Pancreas (tissue), 10 donors: ENCODE results near the gene ZSCAN25. TPM values are rescaled to one million over a fixed set of nuclear protein-coding genes. Genes with fewer than 3 reads are reported as not detected.
A peak's percentile ranks its signal among the peaks of the same experiment; 100 is the strongest.

Experiments used
- ATAC-seq, 4 donors: fragments of 200-7000 bp; cut with Tn5 transposase; one replicate each; pipeline versions ENCODE4 v1.8.0 to v1.9.1; 2020; ENCODE audit warnings: mild to moderate bottlenecking in 4 of 4, moderate library complexity in 4 of 4
- DNase-seq, 6 donors: peaks; one replicate each; pipeline ENCODE4 v3.0.0-alpha.2; 2020
- FAIRE-seq: peaks from 2 replicates; lab custom pipeline; 2012; peaks lifted over from hg19 to GRCh38; lab: Jason Lieb, UNC
- H3K27ac ChIP-seq, 4 donors: fragments of 200-600 bp; sonication (generic); 1 replicate in 3 of 4; 2 replicates in 1 of 4; pipeline versions ENCODE4 v1.5.0 to v1.8.0; 2020
- H3K27me3 ChIP-seq, 4 donors: fragments of 200-600 bp; one replicate each; pipeline ENCODE4 v1.8.0; 2021
- H3K36me3 ChIP-seq, 3 donors: fragments of 200-600 bp; sonication (generic) in 1 of 3; one replicate each; pipeline versions ENCODE4 v1.5.0 to v1.8.0; 2020 to 2021
- H3K4me1 ChIP-seq, 3 donors: fragments of 200-600 bp; one replicate each; pipeline ENCODE4 v1.8.0; 2021
- H3K4me3 ChIP-seq, 4 donors: fragments of 200-600 bp; sonication (generic) in 2 of 4; one replicate each; pipeline versions ENCODE4 v1.5.0 to v1.8.0; 2020 to 2021
- H3K9me3 ChIP-seq, 4 donors: fragments of 200-600 bp; one replicate each; pipeline ENCODE4 v1.8.0; 2021
- WGBS, 2 donors: extraction: QIAGEN DNeasy Blood & Tissue Kit; methylation state at CpG; one replicate each; pipeline ENCODE4 v1.1.7; 2013; 5-methylcytosine and 5-hydroxymethylcytosine counted together
- intact Hi-C, 3 donors: fragments of 100-400 bp; cut with DNase I; formaldehyde crosslinking; loops; one replicate each; pipeline versions ENCODE4 v1.11.1 to v1.14.2; 2022
- polyA plus RNA-seq, 2 donors: library from polyadenylated mRNA; stranded (reverse); fragments of 200-250 nt; gene quantifications; one replicate each; pipeline ENCODE4 v1.2.3, GENCODE V29; 2013
- total RNA-seq, 6 donors: library from RNA; stranded (reverse); fragmentation: NEBNext Ultra II Directional in 4 of 6; extraction: Animal tissue kit (Norgen Biotek cat#: 25700) in 4 of 6; gene quantifications; one replicate each; pipeline versions ENCODE4 v1.2.1 to v1.2.4, GENCODE V29; 2021 to 2023
- TF ChIP-seq, protein P1 (sequence below), 4 donors: fragments of 200-600 bp; sonication (generic) in 3 of 4; IDR thresholded peaks; one replicate each; pipeline versions ENCODE4 v1.5.0 to v1.8.0; 2021; ENCODE audit warnings: antibody characterized with exemption in 4 of 4
- donor health status: healthy with polysubstance abuse.
- donor health status: DM: no; HTN: no; CAD: no; lungs with moderate emphysema.
- donor health status: DM: no; HTN: no; CAD: no.
- donor health status: control.
- donor health status: control.
- donor health status: Bipolar disorder and iron deficiency.
- donor health status: DM: yes; HTN: yes; CAD: no.
- donor health status: DM: no; HTN: no; CAD: no.
- donor health status: DM: no; HTN: no; CAD: no.
- donor health status: DM: yes; HTN: yes; CAD: no.

The ZSCAN25 gene
- total and polyA plus RNA-seq, 8 donors = 4.7 to 12.8 (median 8.0) TPM

GRCh38 chr7:99605527-99605926 lies 11.2 kb upstream of the ZSCAN25 start:
- TF ChIP-seq, protein P1, sequence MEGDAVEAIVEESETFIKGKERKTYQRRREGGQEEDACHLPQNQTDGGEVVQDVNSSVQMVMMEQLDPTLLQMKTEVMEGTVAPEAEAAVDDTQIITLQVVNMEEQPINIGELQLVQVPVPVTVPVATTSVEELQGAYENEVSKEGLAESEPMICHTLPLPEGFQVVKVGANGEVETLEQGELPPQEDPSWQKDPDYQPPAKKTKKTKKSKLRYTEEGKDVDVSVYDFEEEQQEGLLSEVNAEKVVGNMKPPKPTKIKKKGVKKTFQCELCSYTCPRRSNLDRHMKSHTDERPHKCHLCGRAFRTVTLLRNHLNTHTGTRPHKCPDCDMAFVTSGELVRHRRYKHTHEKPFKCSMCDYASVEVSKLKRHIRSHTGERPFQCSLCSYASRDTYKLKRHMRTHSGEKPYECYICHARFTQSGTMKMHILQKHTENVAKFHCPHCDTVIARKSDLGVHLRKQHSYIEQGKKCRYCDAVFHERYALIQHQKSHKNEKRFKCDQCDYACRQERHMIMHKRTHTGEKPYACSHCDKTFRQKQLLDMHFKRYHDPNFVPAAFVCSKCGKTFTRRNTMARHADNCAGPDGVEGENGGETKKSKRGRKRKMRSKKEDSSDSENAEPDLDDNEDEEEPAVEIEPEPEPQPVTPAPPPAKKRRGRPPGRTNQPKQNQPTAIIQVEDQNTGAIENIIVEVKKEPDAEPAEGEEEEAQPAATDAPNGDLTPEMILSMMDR (IDR thresholded peaks at IDR 0.05) = no peak
- FAIRE-seq (no peak), ATAC-seq (no peak), DNase-seq (no peak)
- Histone ChIP-seq H3K36me3 (no peaks in the 10 kb centered on the region), H3K27ac (no peak overlapping the region), H3K4me1 (no peaks in the 10 kb centered on the region), H3K4me3 (no peak overlapping the region), H3K9me3 (no peaks in the 10 kb centered on the region), H3K27me3 (no peaks in the 10 kb centered on the region)
- 89 to 94% methylated on average over 7 of the region's 7 CpGs for WGBS, 2 donors
- intact Hi-C loops = no loop called here

DNA sequence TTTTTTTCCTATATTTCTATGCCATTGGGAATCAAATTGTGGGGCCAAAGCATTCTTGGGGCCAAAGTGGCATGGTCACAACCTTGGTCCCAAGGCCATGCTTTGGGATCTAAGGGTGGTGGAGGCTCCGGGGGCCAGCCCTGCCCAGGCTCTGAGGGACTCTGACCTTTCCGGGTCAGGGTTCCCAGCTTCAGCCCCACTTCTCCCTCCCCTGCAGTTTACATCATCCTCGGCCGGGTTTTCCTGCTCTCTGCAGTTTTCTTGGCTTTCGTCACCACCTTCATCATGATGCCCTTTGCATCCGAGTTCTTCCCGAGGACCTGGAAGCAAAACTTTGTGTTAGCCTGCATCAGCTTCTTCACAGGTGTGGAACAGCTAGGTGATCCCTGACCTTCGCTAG lies 10.2 kb upstream of the ZSCAN25 start:
- H3K4me3 ChIP-seq = no peak overlapping the region
- no peaks in the 10 kb centered on the region for H3K9me3 ChIP-seq
- intact Hi-C loops = no loop called here
- H3K27ac ChIP-seq = no peak overlapping the region
- H3K36me3 ChIP-seq = no peaks in the 10 kb centered on the region
- FAIRE-seq (no peak), DNase-seq (no peak), ATAC-seq (no peak)
- WGBS, 2 donors = 58 to 73% methylated on average over 8 of the region's 8 CpGs
- H3K4me1 ChIP-seq = no peaks in the 10 kb centered on the region
- TF ChIP-seq, protein P1 (IDR thresholded peaks at IDR 0.05) = no peak
- H3K27me3 ChIP-seq = no peaks in the 10 kb centered on the region

DNA sequence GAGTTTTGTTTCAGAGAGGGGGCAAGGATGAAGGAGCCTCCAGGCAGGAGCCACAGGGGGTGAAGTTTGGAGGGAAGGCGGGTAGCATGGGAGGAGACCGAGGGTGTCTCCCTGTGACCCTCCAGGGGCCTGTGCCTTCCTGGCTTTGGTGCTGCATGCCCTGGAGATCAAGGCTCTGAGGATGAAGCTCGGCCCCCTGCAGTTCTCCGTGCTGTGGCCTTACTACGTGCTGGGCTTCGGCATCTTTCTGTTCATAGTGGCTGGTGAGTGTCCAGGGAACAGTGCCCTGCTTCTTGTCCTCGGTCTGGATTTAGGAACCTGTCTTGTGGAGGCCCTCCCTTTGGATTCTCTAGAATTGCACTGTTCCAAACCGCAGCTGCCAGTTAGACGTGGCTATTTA lies 9.2 kb upstream of the ZSCAN25 start:
- 68 to 77% methylated on average over 9 of the region's 9 CpGs for WGBS, 2 donors
- intact Hi-C loops = no loop called here
- no peak overlapping the region for H3K27ac ChIP-seq
- no peaks in the 10 kb centered on the region for H3K27me3 ChIP-seq
- DNase-seq = no peak
- ATAC-seq = no peak
- no peaks in the 10 kb centered on the region for H3K9me3 ChIP-seq
- no peak overlapping the region for H3K4me3 ChIP-seq
- TF ChIP-seq, protein P1 (IDR thresholded peaks at IDR 0.05) = no peak
- FAIRE-seq = no peak
- no peaks in the 10 kb centered on the region for H3K36me3 ChIP-seq
- no peaks in the 10 kb centered on the region for H3K4me1 ChIP-seq

DNA sequence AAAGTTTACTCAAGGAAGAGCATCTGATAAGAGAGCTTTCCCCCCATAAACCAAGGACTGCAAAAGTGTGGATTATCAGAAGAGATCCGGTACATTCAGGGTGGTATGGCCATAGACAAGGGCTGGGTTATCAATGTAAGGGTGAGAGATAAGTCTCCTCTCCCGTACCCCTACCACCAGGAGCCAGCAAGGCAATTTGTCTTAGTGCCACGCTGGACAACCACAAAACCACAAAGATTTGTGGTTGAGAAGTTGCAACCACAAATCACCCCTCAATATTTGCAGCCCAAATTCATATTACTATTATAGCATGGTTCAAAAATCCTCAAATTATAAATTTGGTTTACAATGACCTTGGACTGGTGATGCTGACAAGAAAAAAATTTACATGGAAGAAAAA lies 2.3 kb upstream of the ZSCAN25 start:
- DNase-seq (no peak), FAIRE-seq (no peak), ATAC-seq (no peak)
- no peaks in the 10 kb centered on the region for H3K27me3 ChIP-seq
- TF ChIP-seq, protein P1 (IDR thresholded peaks at IDR 0.05) = no peak
- no peaks in the 10 kb centered on the region for H3K9me3 ChIP-seq
- intact Hi-C loops = no loop called here
- 74 to 76% methylated on average over 3 of the region's 3 CpGs for WGBS, 2 donors
- peaks cover 0 to 8% (median 7%) of the 10 kb centered on the region in 3 donors for H3K4me1 ChIP-seq
- H3K4me3 ChIP-seq = no peak overlapping the region
- peaks cover 0 to 8% (median 2%) of the 10 kb centered on the region in 3 donors for H3K36me3 ChIP-seq
- no peak overlapping the region for H3K27ac ChIP-seq

DNA sequence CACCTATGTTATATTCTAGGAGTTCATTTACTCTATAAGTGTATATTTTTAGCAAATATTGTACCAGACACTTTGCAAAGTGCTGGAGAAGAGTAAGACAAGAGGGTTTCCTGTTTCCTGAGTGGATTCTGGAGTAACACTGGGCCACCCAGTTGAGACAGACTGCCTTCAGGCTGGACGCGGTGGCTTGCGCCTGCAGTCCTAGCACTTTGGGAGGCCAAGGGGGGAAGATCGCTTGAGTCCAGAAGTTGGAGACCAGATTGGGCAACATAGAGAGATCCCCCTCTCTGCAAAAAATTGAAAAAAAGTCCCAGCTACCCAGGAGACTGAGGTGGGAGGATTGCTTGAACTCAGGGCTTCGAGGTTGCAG lies 772 bp upstream of the ZSCAN25 start:
- H3K4me3 ChIP-seq = peak overlapping the region in 3 of 4 donors; percentile 87 to 98 (median 89)

More for the DNA sequence above, 772 bp upstream of the ZSCAN25 start:
- no peak for FAIRE-seq
- peaks cover 0 to 8% (median 7%) of the 10 kb centered on the region in 3 donors for H3K4me1 ChIP-seq
- H3K27me3 ChIP-seq = no peaks in the 10 kb centered on the region
- WGBS, 2 donors = 89 to 92% methylated on average over 5 of the region's 5 CpGs
- intact Hi-C loops = no loop called here
- H3K36me3 ChIP-seq = peaks cover 0 to 22% (median 17%) of the 10 kb centered on the region in 3 donors
- no peak for ATAC-seq
- DNase-seq = no peak
- TF ChIP-seq, protein P1 (IDR thresholded peaks at IDR 0.05) = no peak
- H3K27ac ChIP-seq = no peak overlapping the region
- no peaks in the 10 kb centered on the region for H3K9me3 ChIP-seq
